WTC11 (cell line): ENCODE results near the gene DDC. TPM values are rescaled to one million over a fixed set of nuclear protein-coding genes. Genes with fewer than 3 reads are reported as not detected.

ENCODE experiments used
- AFF4 ChIP-seq: sonication (generic); formaldehyde crosslinking; IDR thresholded peaks from 2 replicates; pipeline ENCODE4 v1.8.1; 2023; ENCODE audit warnings: mild to moderate bottlenecking, missing genetic modification reagents, borderline replicate concordance
- ATF3 ChIP-seq: sonication (generic); formaldehyde crosslinking; conservative IDR thresholded peaks from 2 replicates; pipeline ENCODE4 v1.8.1; 2022; ENCODE audit warnings: mild to moderate bottlenecking, missing genetic modification reagents
- CDX4 ChIP-seq: fragments of 250-450 bp; sonication (Bioruptor Pico); IDR thresholded peaks from 2 replicates; pipeline ENCODE4 v1.9.0; 2021; ENCODE audit warnings: moderate library complexity, mild to moderate bottlenecking, inconsistent platforms, borderline replicate concordance
- CREM ChIP-seq: sonication (generic); formaldehyde crosslinking; IDR thresholded peaks from 2 replicates; pipeline ENCODE4 v1.8.1; 2022; ENCODE audit warnings: mild to moderate bottlenecking, missing genetic modification reagents, moderate library complexity
- CTCF ChIP-seq: fragments of 200-600 bp; IDR thresholded peaks from 2 replicates; pipeline ENCODE4 v1.8.0; 2022; ENCODE audit warnings: antibody characterized with exemption
- E2F4 ChIP-seq: sonication (generic); formaldehyde crosslinking; IDR thresholded peaks from 2 replicates; pipeline ENCODE4 v1.8.1; 2022; ENCODE audit warnings: low read depth, mild to moderate bottlenecking, moderate library complexity, missing genetic modification reagents, borderline replicate concordance
- ERG ChIP-seq: fragments of 250-450 bp; sonication (Bioruptor Pico); IDR thresholded peaks from 2 replicates; pipeline ENCODE4 v1.8.0; 2021; ENCODE audit warnings: mild to moderate bottlenecking
- ETV6 ChIP-seq: sonication (generic); formaldehyde crosslinking; IDR thresholded peaks from 2 replicates; pipeline ENCODE4 v1.8.1; 2022; ENCODE audit warnings: mild to moderate bottlenecking, missing genetic modification reagents
- GABPB1 ChIP-seq: sonication (generic); formaldehyde crosslinking; IDR thresholded peaks from 2 replicates; pipeline ENCODE4 v1.8.1; 2023; ENCODE audit warnings: mild to moderate bottlenecking, missing genetic modification reagents
- IRF1 ChIP-seq: sonication (generic); formaldehyde crosslinking; IDR thresholded peaks from 2 replicates; pipeline ENCODE4 v1.8.0; 2023; ENCODE audit warnings: missing genetic modification reagents
- NR1H2 ChIP-seq: sonication (generic); formaldehyde crosslinking; IDR thresholded peaks from 2 replicates; pipeline ENCODE4 v1.9.0; 2021; ENCODE audit warnings: mild to moderate bottlenecking, moderate library complexity, missing genetic modification reagents
- NR3C1 ChIP-seq: sonication (generic); formaldehyde crosslinking; conservative IDR thresholded peaks from 2 replicates; pipeline ENCODE4 v1.8.1; 2023; ENCODE audit warnings: low read depth, mild to moderate bottlenecking, missing genetic modification reagents
- SMAD3 ChIP-seq: sonication (generic); formaldehyde crosslinking; IDR thresholded peaks from 2 replicates; pipeline ENCODE4 v1.8.0; 2022; ENCODE audit warnings: missing genetic modification reagents, mild to moderate bottlenecking, borderline replicate concordance
- SOX15 ChIP-seq: fragments of 250-450 bp; sonication (Bioruptor Pico); IDR thresholded peaks from 2 replicates; pipeline ENCODE4 v1.9.0; 2021; ENCODE audit warnings: mild to moderate bottlenecking
- SP1 ChIP-seq: sonication (generic); formaldehyde crosslinking; conservative IDR thresholded peaks from 2 replicates; pipeline ENCODE4 v1.8.1; 2022; ENCODE audit warnings: missing genetic modification reagents
- TEAD1 ChIP-seq: sonication (generic); formaldehyde crosslinking; IDR thresholded peaks from 2 replicates; pipeline ENCODE4 v1.8.0; 2022; ENCODE audit warnings: mild to moderate bottlenecking, missing genetic modification reagents
- USF2 ChIP-seq: sonication (generic); formaldehyde crosslinking; IDR thresholded peaks from 2 replicates; pipeline ENCODE4 v1.8.1; 2023; ENCODE audit warnings: mild to moderate bottlenecking, missing genetic modification reagents, moderate library complexity
- ZBTB43 ChIP-seq: sonication (generic); formaldehyde crosslinking; IDR thresholded peaks from 2 replicates; pipeline ENCODE4 v1.8.1; 2023; ENCODE audit warnings: mild to moderate bottlenecking, missing genetic modification reagents
- ZNF121 ChIP-seq: sonication (generic); formaldehyde crosslinking; IDR thresholded peaks from 2 replicates; pipeline ENCODE4 v1.8.0; 2023; ENCODE audit warnings: missing genetic modification reagents
- ZNF219 ChIP-seq: sonication (generic); formaldehyde crosslinking; IDR thresholded peaks from 2 replicates; pipeline ENCODE4 v1.8.0; 2023; ENCODE audit warnings: missing genetic modification reagents, mild to moderate bottlenecking, borderline replicate concordance
- ZNF317 ChIP-seq: sonication (generic); formaldehyde crosslinking; IDR thresholded peaks from 2 replicates; pipeline ENCODE4 v1.8.1; 2023; ENCODE audit warnings: low read depth, mild to moderate bottlenecking, moderate library complexity, missing genetic modification reagents, borderline replicate concordance
- ZNF425 ChIP-seq: fragments of 250-450 bp; sonication (Bioruptor Pico); conservative IDR thresholded peaks from 2 replicates; pipeline ENCODE4 v1.9.0; 2021; ENCODE audit warnings: mild to moderate bottlenecking
- total RNA-seq: library from RNA; stranded (reverse); gene quantifications from 3 replicates; pipeline ENCODE4 v1.2.3, GENCODE V29; 2021

Gene DDC
- total RNA-seq, 1 experiment from 2014 or later: not detected

GRCh38 chr7:50449881-50450589, 115.2 kb downstream of the DDC start, which contains the start of gene FIGNL1 (continued):
- no peak for TF ChIP-seq ERG
- peak; percentile 55 for TF ChIP-seq SP1 (CRISPR knock-in tag)
- no peak for TF ChIP-seq CTCF
- no peak for TF ChIP-seq ZNF425
- TF ChIP-seq NR3C1: no peak
- no peak for TF ChIP-seq ZNF317 (CRISPR knock-in tag)
- TF ChIP-seq GABPB1 (CRISPR knock-in tag): peak; percentile 57
- no peak for TF ChIP-seq IRF1 (CRISPR knock-in tag)
- no peak for TF ChIP-seq ZNF121 (CRISPR knock-in tag)
- TF ChIP-seq ZNF219 (CRISPR knock-in tag): no peak
- no peak for TF ChIP-seq NR1H2
- TF ChIP-seq CDX4 (CRISPR knock-in tag): no peak
- TF ChIP-seq SMAD3 (CRISPR knock-in tag): no peak
- TF ChIP-seq AFF4 (CRISPR knock-in tag): no peak
- no peak for TF ChIP-seq TEAD1 (CRISPR knock-in tag)
- TF ChIP-seq E2F4 (CRISPR knock-in tag): no peak
- no peak for TF ChIP-seq ATF3 (CRISPR knock-in tag)
- TF ChIP-seq SOX15 (CRISPR knock-in tag): no peak
- peak; percentile 72; the same call in 1 of the 2 replicates for TF ChIP-seq CREM (CRISPR knock-in tag)
- no peak for TF ChIP-seq ZBTB43 (CRISPR knock-in tag)
- TF ChIP-seq ETV6 (CRISPR knock-in tag): peak; percentile 50; the same call in 1 of the 2 replicates
- TF ChIP-seq USF2 (CRISPR knock-in tag): no peak
